IMR-90 (cell line): ENCODE results near the gene KCNK3. TPM values are rescaled to one million over a fixed set of nuclear protein-coding genes. Genes with fewer than 3 reads are reported as not detected.

Experiments used
- ATAC-seq: fragments of 200-7000 bp; cut with Tn5 transposase; 2 replicates; pipeline ENCODE4 v1.9.1; 2020; ENCODE audit warnings: low read depth, mild to moderate bottlenecking, moderate library complexity
- BruUV-seq: library from RNA; stranded (reverse); fragments of 400-500 nt; replicated peaks from 2 replicates; lab custom pipeline; 2021; lab: Mats Ljungman, UMichigan
- CTCF ChIA-PET: fragments of 300-600 bp; formaldehyde crosslinking; extraction: SDS; loops from one replicate; lab custom pipeline; 2021; ENCODE audit warnings: antibody characterized with exemption; lab: Yijun Ruan, JAX
- POLR2A ChIA-PET: fragments of 300-600 bp; sonication (Branson Sonifier 250); formaldehyde crosslinking; loops from one replicate; lab custom pipeline; 2022; ENCODE audit warnings: antibody characterized with exemption; ENCODE audit not compliant: unreplicated experiment; lab: Charles Lee
- DNase-seq: peaks from one replicate; pipeline ENCODE4 v3.0.0; 2013
- H2AFZ ChIP-seq: replicated peaks from 2 replicates; pipeline ENCODE3; 2013; ENCODE audit warnings: low read length, mild to moderate bottlenecking; ENCODE audit not compliant: poor library complexity
- H2AK5ac ChIP-seq: 2 replicates; pipeline ENCODE4 v1.6.1; 2013; ENCODE audit warnings: low read depth, low read length, inconsistent platforms
- H2AK9ac ChIP-seq: replicated peaks from 2 replicates; pipeline ENCODE3; 2013; ENCODE audit warnings: mild to moderate bottlenecking, low read depth, low read length, moderate library complexity; ENCODE audit not compliant: poor library complexity
- H2BK120ac ChIP-seq: 2 replicates; pipeline ENCODE4 v1.6.1; 2013; ENCODE audit warnings: low read depth, low read length, inconsistent platforms
- H2BK15ac ChIP-seq: 3 replicates; pipeline ENCODE4 v1.6.1; 2013; ENCODE audit warnings: low read depth, low read length, inconsistent platforms
- H2BK20ac ChIP-seq: 2 replicates; pipeline ENCODE4 v1.6.1; 2013; ENCODE audit warnings: low read depth, mild to moderate bottlenecking, inconsistent platforms, low read length, moderate library complexity
- H2BK5ac ChIP-seq: 2 replicates; pipeline ENCODE4 v1.6.1; 2013; ENCODE audit warnings: mild to moderate bottlenecking, low read depth, low read length, inconsistent platforms; ENCODE audit not compliant: poor library complexity, severe bottlenecking
- H3K14ac ChIP-seq: replicated peaks from 2 replicates; pipeline ENCODE4 v1.6.1; 2013; ENCODE audit warnings: low read depth, low read length, inconsistent platforms
- H3K18ac ChIP-seq: 2 replicates; pipeline ENCODE4 v1.6.1; 2013; ENCODE audit warnings: low read depth, low read length, control low read depth
- H3K23ac ChIP-seq: 2 replicates; pipeline ENCODE4 v1.6.1; 2013; ENCODE audit warnings: low read depth, low read length, inconsistent platforms
- H3K27ac ChIP-seq: 2 replicates; pipeline ENCODE4 v1.5.1; 2013; ENCODE audit warnings: mild to moderate bottlenecking, control low read depth, low read length; ENCODE audit not compliant: insufficient read depth
- H3K27me3 ChIP-seq: 2 replicates; pipeline ENCODE4 v1.6.1; 2013; ENCODE audit warnings: low read length; ENCODE audit not compliant: control insufficient read depth, insufficient read depth
- H3K36me3 ChIP-seq: 2 replicates; pipeline ENCODE4 v1.6.1; 2013; ENCODE audit warnings: low read length, mixed read lengths; ENCODE audit not compliant: control insufficient read depth, insufficient read depth
- H3K4ac ChIP-seq: 2 replicates; pipeline ENCODE4 v1.6.1; 2013; ENCODE audit warnings: low read depth, low read length, inconsistent platforms
- H3K4me1 ChIP-seq: 2 replicates; pipeline ENCODE4 v1.6.1; 2013; ENCODE audit warnings: low read length, mixed read lengths; ENCODE audit not compliant: control insufficient read depth, insufficient read depth
- H3K4me2 ChIP-seq: 2 replicates; pipeline ENCODE4 v1.6.1; 2013; ENCODE audit warnings: low read depth, mild to moderate bottlenecking, control low read depth, low read length, moderate library complexity
- H3K4me3 ChIP-seq: 2 replicates; pipeline ENCODE4 v1.5.1; 2013; ENCODE audit warnings: low read depth, mild to moderate bottlenecking, control low read depth, low read length, moderate library complexity; ENCODE audit not compliant: insufficient read depth
- H3K56ac ChIP-seq: 2 replicates; pipeline ENCODE4 v1.6.1; 2013; ENCODE audit warnings: low read length, inconsistent platforms; ENCODE audit not compliant: insufficient read depth; ENCODE audit errors: extremely low read depth
- H3K79me1 ChIP-seq, 2 experiments: 2 replicates each; pipeline ENCODE4 v1.6.1; 2013; ENCODE audit warnings: low read length in 2 of 2, inconsistent platforms in 1 of 2, low read depth in 1 of 2
- H3K9ac ChIP-seq: 2 replicates; pipeline ENCODE4 v1.6.1; 2013; ENCODE audit warnings: low read depth, low read length, control low read depth
- H3K9me1 ChIP-seq: 2 replicates; pipeline ENCODE4 v1.6.1; 2013; ENCODE audit warnings: low read length, inconsistent platforms; ENCODE audit not compliant: insufficient read depth
- H3K9me3 ChIP-seq: 2 replicates; pipeline ENCODE4 v1.6.1; 2013; ENCODE audit warnings: low read length; ENCODE audit not compliant: control insufficient read depth, insufficient read depth
- H4K20me1 ChIP-seq: 2 replicates; pipeline ENCODE4 v1.6.1; 2013; ENCODE audit warnings: low read length, inconsistent platforms; ENCODE audit not compliant: insufficient read depth
- H4K5ac ChIP-seq: 2 replicates; pipeline ENCODE4 v1.6.1; 2013; ENCODE audit warnings: mild to moderate bottlenecking, low read depth, low read length, control low read depth
- H4K8ac ChIP-seq, 2 experiments: 2 replicates each; pipeline ENCODE4 v1.6.1; 2013; ENCODE audit warnings: low read depth in 2 of 2, low read length in 2 of 2, control low read depth in 1 of 2, inconsistent platforms in 1 of 2
- H4K91ac ChIP-seq: 2 replicates; pipeline ENCODE4 v1.6.1; 2013; ENCODE audit warnings: low read depth, low read length, inconsistent platforms; ENCODE audit not compliant: insufficient read depth
- CHD1 ChIP-seq: IDR thresholded peaks from 2 replicates; pipeline ENCODE4 v1.6.1; 2012; ENCODE audit warnings: low read depth, low read length, improper control_type of control experiment
- MAZ ChIP-seq: IDR thresholded peaks from 2 replicates; pipeline ENCODE4 v1.6.1; 2012; ENCODE audit warnings: low read depth, mild to moderate bottlenecking, low read length, improper control_type of control experiment, moderate library complexity, borderline replicate concordance
- MXI1 ChIP-seq: IDR thresholded peaks from 2 replicates; pipeline ENCODE4 v1.6.1; 2012; ENCODE audit warnings: low read depth, mild to moderate bottlenecking, low read length, moderate library complexity, borderline replicate concordance
- RAD21 ChIP-seq: IDR thresholded peaks from 2 replicates; pipeline ENCODE4 v1.6.1; 2012; ENCODE audit warnings: low read length, improper control_type of control experiment
- RCOR1 ChIP-seq: IDR thresholded peaks from 2 replicates; pipeline ENCODE4 v1.6.1; 2012; ENCODE audit warnings: mild to moderate bottlenecking, low read length, improper control_type of control experiment; ENCODE audit not compliant: insufficient replicate concordance
- RFX5 ChIP-seq: IDR thresholded peaks from 2 replicates; pipeline ENCODE4 v1.8.0; 2012; ENCODE audit warnings: low read depth, mild to moderate bottlenecking, low read length, moderate library complexity
- WGBS, 2 experiments: methylation state at CpG; one replicate each; pipeline versions ENCODE4 v1.1.5 to v1.1.7; 2013; ENCODE audit warnings: missing lambda C conversion rate in 2 of 2; ENCODE audit not compliant: insufficient read length in 1 of 2; ENCODE audit errors: extremely low coverage in 2 of 2; 5-methylcytosine and 5-hydroxymethylcytosine counted together
- dilution Hi-C: fragments of 300-500 bp; cut with HindIII; formaldehyde crosslinking; loops from one replicate; pipeline ENCODE4 v1.14.3; 2018; ENCODE audit warnings: low sequenced_read_pairs; ENCODE audit not compliant: unreplicated experiment
- in situ Hi-C: fragments of 300-500 bp; cut with MboI; formaldehyde crosslinking; loops from 3 replicates; pipeline ENCODE4 v1.14.3; 2019; ENCODE audit warnings: low sequenced_read_pairs, inconsistent platforms, mixed read lengths
- intact Hi-C: fragments of 100-400 bp; cut with micrococcal nuclease; formaldehyde crosslinking; loops from 2 replicates; pipeline ENCODE4 v1.10.0; 2022
- polyA plus RNA-seq, 3 experiments: library from polyadenylated mRNA; depleted of rRNA; stranded (reverse); fragments of >200 nt; gene quantifications; 2 replicates each; pipeline ENCODE4 v1.2.3, GENCODE V29; 2012; ENCODE audit warnings: low replicate concordance in 1 of 3
- total RNA-seq: library from RNA; depleted of rRNA; stranded (reverse); fragments of >200 nt; gene quantifications from 2 replicates; pipeline ENCODE4 v1.2.3, GENCODE V29; 2012
- TF ChIP-seq, protein P1 (sequence below): fragments of 150-350 bp; IDR thresholded peaks from 2 replicates; pipeline ENCODE4 v1.6.1; 2016; ENCODE audit warnings: low read depth, mild to moderate bottlenecking, low read length, moderate library complexity, borderline replicate concordance

The KCNK3 gene
- total and polyA plus RNA-seq, 2 of the 4 experiments (the other 2 are of a cell fraction) = under 0.01 to 0.03 TPM

DNA sequence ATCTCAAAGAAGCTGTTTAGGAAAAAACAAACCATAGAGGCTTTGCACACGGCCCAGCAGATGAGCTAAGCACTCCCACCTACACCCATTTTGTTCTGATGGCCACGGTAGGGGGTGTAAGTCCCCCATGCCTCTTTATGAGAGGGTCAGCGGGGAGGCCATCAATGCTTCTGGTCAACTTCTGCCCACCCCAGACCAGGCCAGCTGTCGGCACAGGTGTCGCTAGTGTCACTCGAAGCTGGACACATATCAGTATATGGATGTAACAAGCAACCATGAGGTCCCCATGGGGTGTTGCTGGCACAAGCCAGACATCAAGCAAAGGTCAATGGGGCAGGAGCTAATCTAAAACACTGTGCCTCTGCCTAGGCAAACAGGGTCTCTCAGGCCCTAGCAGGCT is 47.8 kb downstream of the KCNK3 start:
- H3K4me2 ChIP-seq = no peak overlapping the region
- no peak overlapping the region for H3K18ac ChIP-seq
- DNase-seq (no peak), ATAC-seq (no peak)
- no peak overlapping the region for H3K9ac ChIP-seq
- no peaks in the 10 kb centered on the region for H3K4me1 ChIP-seq
- H2BK20ac ChIP-seq = no peak overlapping the region
- no peak overlapping the region for H3K4me3 ChIP-seq
- H2BK120ac ChIP-seq = no peak overlapping the region
- no peak overlapping the region for H3K27ac ChIP-seq
- no peak overlapping the region for H2BK15ac ChIP-seq
- no peaks in the 10 kb centered on the region for H3K36me3 ChIP-seq
- no peak overlapping the region for H3K56ac ChIP-seq
- H2AK9ac ChIP-seq = peak overlapping the region; percentile 24
- no peaks in the 10 kb centered on the region for H3K9me3 ChIP-seq
- no peak overlapping the region for H3K14ac ChIP-seq
- no peak overlapping the region for H4K91ac ChIP-seq
- H4K5ac ChIP-seq = no peak overlapping the region
- no peaks in the 10 kb centered on the region for H3K79me1 ChIP-seq
- peaks cover 7% of the 10 kb centered on the region; the same call in 1 of the 2 replicates for H3K27me3 ChIP-seq
- H4K8ac ChIP-seq = no peak overlapping the region
- WGBS, 2 experiments = 94% methylated on average over 2 of the region's 6 CpGs; no CpG with 5 or more reads in 1 of the 2 experiments
- H2AK5ac ChIP-seq = no peak overlapping the region
- in situ Hi-C loops = loop anchor here (5.0 kb wide), 1 partner anchor 138 kb away; no protein-coding TSS in a partner anchor
- ChIA-PET POLR2A (no interaction called here), CTCF (interaction anchor here (0.6 to 0.8 kb wide), 2 partner anchors 26 to 135 kb away, joined by 3 read pairs; no protein-coding TSS in a partner anchor)
- no peaks in the 10 kb centered on the region for H3K9me1 ChIP-seq
- no TSS peak for BruUV-seq
- peak overlapping the region; percentile 32 for H2AFZ ChIP-seq
- TF ChIP-seq RAD21 (no peak), MXI1 (no peak), RFX5 (no peak), MAZ (no peak), CHD1 (no peak), RCOR1 (no peak)
- TF ChIP-seq, protein P1, sequence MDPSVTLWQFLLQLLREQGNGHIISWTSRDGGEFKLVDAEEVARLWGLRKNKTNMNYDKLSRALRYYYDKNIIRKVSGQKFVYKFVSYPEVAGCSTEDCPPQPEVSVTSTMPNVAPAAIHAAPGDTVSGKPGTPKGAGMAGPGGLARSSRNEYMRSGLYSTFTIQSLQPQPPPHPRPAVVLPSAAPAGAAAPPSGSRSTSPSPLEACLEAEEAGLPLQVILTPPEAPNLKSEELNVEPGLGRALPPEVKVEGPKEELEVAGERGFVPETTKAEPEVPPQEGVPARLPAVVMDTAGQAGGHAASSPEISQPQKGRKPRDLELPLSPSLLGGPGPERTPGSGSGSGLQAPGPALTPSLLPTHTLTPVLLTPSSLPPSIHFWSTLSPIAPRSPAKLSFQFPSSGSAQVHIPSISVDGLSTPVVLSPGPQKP = no peak
- dilution Hi-C loops = no loop called here
- H4K20me1 ChIP-seq = no peaks in the 10 kb centered on the region
- intact Hi-C loops = loop anchor here (10.0 kb wide), 1 partner anchor 396 kb away; the partner anchor contains the start of genes ADGRF3 and SELENOI
- H3K23ac ChIP-seq = no peak overlapping the region
- H2BK5ac ChIP-seq = no peak overlapping the region
- no peak overlapping the region for H3K4ac ChIP-seq
